ENCODE results near the gene ATP8B1.
"Not testable (repeated sequence)": the region's sequence is repeated elsewhere in the genome, so short reads cannot be mapped to it uniquely, and the experiment has no call there.

ATP8B1 gene

GRCh38 chr18:57803103-57803969, at the start of gene ATP8B1:
TSS of gene ATP8B1 (minus strand) at chr18:57803315. CDS start at chr18:57731807, 71,508 bp downstream.
- no peak for TF ChIP-seq CTCF (IDR thresholded peaks at IDR 0.05; ENCODE audit: low read depth, low read length, missing control alignments)
- peak within 1 kb of the TSS; percentile 74 for H3K27ac ChIP-seq
- no peak for DNase-seq
- no peaks in the 10 kb centered on the region for H3K36me3 ChIP-seq (replicated peaks)
- H3K27me3 ChIP-seq (replicated peaks), result no peaks in the 10 kb centered on the region
- in situ Hi-C loops (cut with HindIII; ENCODE audit: low pct_ligation_motif_present, low sequenced_read_pairs), result no loop called here
- peak within 1 kb of the TSS; percentile 84 for H3K4me3 ChIP-seq (ENCODE audit: low read depth, low read length)

- in situ Hi-C loops (cut with HindIII; ENCODE audit: low pct_ligation_motif_present, low sequenced_read_pairs), result no loop called here
- H3K27ac ChIP-seq, result no peak overlapping the region
- no peaks in the 10 kb centered on the region for H3K36me3 ChIP-seq (replicated peaks)
- H3K4me3 ChIP-seq (ENCODE audit: low read depth, low read length), result no peak overlapping the region
- DNase-seq, result no peak
- TF ChIP-seq CTCF (IDR thresholded peaks at IDR 0.05; ENCODE audit: low read depth, low read length, missing control alignments), result no peak
- no peaks in the 10 kb centered on the region for H3K27me3 ChIP-seq (replicated peaks)
Measured at GRCh38 chr18:57850063-57850462, 46.9 kb upstream of the ATP8B1 start.

GRCh38 chr18:57848374-57848773, 45.3 kb upstream of the ATP8B1 start:
- peak; percentile 46 for DNase-seq
- H3K36me3 ChIP-seq (replicated peaks); in situ Hi-C loops (cut with HindIII; ENCODE audit: low pct_ligation_motif_present, low sequenced_read_pairs); H3K4me3 ChIP-seq (ENCODE audit: low read depth, low read length); H3K27me3 ChIP-seq (replicated peaks); H3K27ac ChIP-seq: not testable (repeated sequence)

GRCh38 chr18:57847431-57847830, 44.3 kb upstream of the ATP8B1 start:
- H3K36me3 ChIP-seq (replicated peaks); DNase-seq; H3K27me3 ChIP-seq (replicated peaks); H3K27ac ChIP-seq; H3K4me3 ChIP-seq (ENCODE audit: low read depth, low read length); in situ Hi-C loops (cut with HindIII; ENCODE audit: low pct_ligation_motif_present, low sequenced_read_pairs): not testable (repeated sequence)

GRCh38 chr18:57846258-57846657, 43.1 kb upstream of the ATP8B1 start:
- Histone ChIP-seq H3K36me3 (replicated peaks) (no peaks in the 10 kb centered on the region), H3K27ac (peak overlapping the region; percentile 60), H3K4me3 (ENCODE audit: low read depth, low read length) (no peak overlapping the region), H3K27me3 (replicated peaks) (no peaks in the 10 kb centered on the region)
- DNase-seq, result peak; percentile 88
- TF ChIP-seq CTCF (IDR thresholded peaks at IDR 0.05; ENCODE audit: low read depth, low read length, missing control alignments), result no peak
- in situ Hi-C loops (cut with HindIII; ENCODE audit: low pct_ligation_motif_present, low sequenced_read_pairs), result no loop called here

GRCh38 chr18:57845605-57846074, 42.5 kb upstream of the ATP8B1 start:
- no peak for DNase-seq
- peak overlapping the region; percentile 60 for H3K27ac ChIP-seq
- no peak for TF ChIP-seq CTCF (IDR thresholded peaks at IDR 0.05; ENCODE audit: low read depth, low read length, missing control alignments)
- no peak overlapping the region for H3K4me3 ChIP-seq (ENCODE audit: low read depth, low read length)
- H3K27me3 ChIP-seq (replicated peaks), result no peaks in the 10 kb centered on the region
- H3K36me3 ChIP-seq (replicated peaks), result no peaks in the 10 kb centered on the region
- in situ Hi-C loops (cut with HindIII; ENCODE audit: low pct_ligation_motif_present, low sequenced_read_pairs), result no loop called here

Data from brain microvascular endothelial cell (primary cell).